Calu3 (cell line): Measurements from ENCODE around the gene APOC4. TPM values are rescaled to one million over a fixed set of nuclear protein-coding genes. Genes with fewer than 3 reads are reported as not detected.
A peak's percentile ranks its signal among the peaks of the same experiment; 100 is the strongest.

Source experiments
- BruUV-seq: library from RNA; stranded (reverse); fragments of 400-500 nt; replicated peaks from 2 replicates; lab custom pipeline; 2021; lab: Mats Ljungman, UMichigan
- CTCF ChIA-PET: fragments of 300-600 bp; sonication (Branson Sonifier 250); formaldehyde crosslinking; loops from one replicate; lab custom pipeline; 2022; ENCODE audit warnings: antibody characterized with exemption; lab: Charles Lee
- DNase-seq: peaks from one replicate; pipeline ENCODE4 v3.0.0; 2022
- H3K27ac Mint-ChIP-seq: one replicate; pipeline ENCODE4 v1.8.0; 2022; ENCODE audit warnings: mixed read lengths; ENCODE audit not compliant: unreplicated experiment
- H3K27me3 Mint-ChIP-seq: one replicate; pipeline ENCODE4 v1.8.0; 2022; ENCODE audit warnings: mixed read lengths; ENCODE audit not compliant: unreplicated experiment
- H3K36me3 Mint-ChIP-seq: one replicate; pipeline ENCODE4 v1.8.0; 2022; ENCODE audit warnings: mild to moderate bottlenecking, moderate library complexity, mixed read lengths; ENCODE audit not compliant: insufficient read depth, unreplicated experiment
- H3K4me1 Mint-ChIP-seq: one replicate; pipeline ENCODE4 v1.8.0; 2022; ENCODE audit warnings: mild to moderate bottlenecking, low read depth, mixed read lengths; ENCODE audit not compliant: unreplicated experiment
- H3K4me3 Mint-ChIP-seq: one replicate; pipeline ENCODE4 v1.8.0; 2022; ENCODE audit warnings: mild to moderate bottlenecking, low read depth, moderate library complexity, mixed read lengths; ENCODE audit not compliant: unreplicated experiment
- H3K9me3 Mint-ChIP-seq: one replicate; pipeline ENCODE4 v1.8.0; 2022; ENCODE audit warnings: low read depth, mixed read lengths; ENCODE audit not compliant: unreplicated experiment
- CTCF ChIP-seq: fragments of 200-600 bp; IDR thresholded peaks from one replicate; pipeline ENCODE4 v1.8.0; 2022; ENCODE audit warnings: antibody characterized with exemption; ENCODE audit not compliant: unreplicated experiment
- intact Hi-C: fragments of 100-400 bp; cut with micrococcal nuclease; formaldehyde crosslinking; loops from one replicate; pipeline ENCODE4 v1.10.0; 2022; ENCODE audit not compliant: unreplicated experiment
- total RNA-seq: library from RNA; stranded (reverse); gene quantifications from 2 replicates; pipeline ENCODE4 v1.2.3, GENCODE V29; 2022

APOC4 gene
- total RNA-seq, 1 experiment from 2014 or later: not detected

GRCh38 chr19:44903602-44904425 lies 38.2 kb upstream of the APOC4 start:
- H3K27ac Mint-ChIP-seq: peak overlapping the region; percentile 79
- peaks cover 11% of the 10 kb centered on the region for H3K4me1 Mint-ChIP-seq
- H3K36me3 Mint-ChIP-seq: peaks cover 78% of the 10 kb centered on the region
- peaks cover 49% of the 10 kb centered on the region for H3K27me3 Mint-ChIP-seq
- CTCF ChIA-PET: interaction anchor here (0.6 to 1.2 kb wide), 3 partner anchors 47 to 51 kb away, joined by 3 read pairs; partner anchors contain the start of gene CLPTM1
- TF ChIP-seq CTCF: peak; percentile 99
- no TSS peak for BruUV-seq
- DNase-seq: peak; percentile 90
- H3K4me3 Mint-ChIP-seq: no peak overlapping the region
- no peaks in the 10 kb centered on the region for H3K9me3 Mint-ChIP-seq
- intact Hi-C loops: loop anchor here (1.0 kb wide), 1 partner anchor 47 kb away; no protein-coding TSS in a partner anchor

GRCh38 chr19:44904426-44904994 lies 37.5 kb upstream of the APOC4 start:
- TF ChIP-seq CTCF: no peak
- H3K4me1 Mint-ChIP-seq: peaks cover 11% of the 10 kb centered on the region
- BruUV-seq: TSS peak; percentile 23
- intact Hi-C loops: no loop called here
- CTCF ChIA-PET: interaction anchor here (0.6 to 1.2 kb wide), 3 partner anchors 46 to 50 kb away, joined by 3 read pairs; partner anchors contain the start of gene CLPTM1
- H3K4me3 Mint-ChIP-seq: no peak overlapping the region
- DNase-seq: no peak
- H3K36me3 Mint-ChIP-seq: peaks cover 71% of the 10 kb centered on the region
- no peak overlapping the region for H3K27ac Mint-ChIP-seq
- H3K27me3 Mint-ChIP-seq: peaks cover 49% of the 10 kb centered on the region
- H3K9me3 Mint-ChIP-seq: no peaks in the 10 kb centered on the region

- Mint-ChIP-seq H3K36me3 (peaks cover 60% of the 10 kb centered on the region), H3K4me1 (peaks cover 14% of the 10 kb centered on the region), H3K4me3 (peak within 1 kb of the TSS; percentile 45), H3K9me3 (no peaks in the 10 kb centered on the region), H3K27ac (peak within 1 kb of the TSS; percentile 24), H3K27me3 (peaks cover 49% of the 10 kb centered on the region)
- no TSS peak for BruUV-seq
- no peak for TF ChIP-seq CTCF
- DNase-seq: no peak
- intact Hi-C loops: no loop called here
- CTCF ChIA-PET: interaction anchor here (0.6 to 1.1 kb wide), 5 partner anchors 49 to 603 kb away, joined by 3 to 14 read pairs (median 3); partner anchors contain the start of gene CLPTM1
Measured at GRCh38 chr19:44905437-44906160, 36.4 kb upstream of the APOC4 start, which contains the start of gene APOE. Gene APOE, plus strand, starts transcription at chr19:44905796. Its CDS starts 829 bp downstream, at chr19:44906625.

- no TSS peak for BruUV-seq
- DNase-seq: no peak
- H3K4me3 Mint-ChIP-seq: no peak overlapping the region
- TF ChIP-seq CTCF: no peak
- intact Hi-C loops: no loop called here
- peaks cover 49% of the 10 kb centered on the region for H3K27me3 Mint-ChIP-seq
- CTCF ChIA-PET: no interaction called here
- no peaks in the 10 kb centered on the region for H3K9me3 Mint-ChIP-seq
- H3K4me1 Mint-ChIP-seq: peaks cover 24% of the 10 kb centered on the region
- H3K36me3 Mint-ChIP-seq: peaks cover 41% of the 10 kb centered on the region
- no peak overlapping the region for H3K27ac Mint-ChIP-seq
Measured at GRCh38 chr19:44907613-44908012, 34.4 kb upstream of the APOC4 start.
